Measurements from ENCODE around the gene SLC38A11.
"Not testable (repeated sequence)": the region's sequence is repeated elsewhere in the genome, so short reads cannot be mapped to it uniquely, and the experiment has no call there.

Gene SLC38A11

DNA sequence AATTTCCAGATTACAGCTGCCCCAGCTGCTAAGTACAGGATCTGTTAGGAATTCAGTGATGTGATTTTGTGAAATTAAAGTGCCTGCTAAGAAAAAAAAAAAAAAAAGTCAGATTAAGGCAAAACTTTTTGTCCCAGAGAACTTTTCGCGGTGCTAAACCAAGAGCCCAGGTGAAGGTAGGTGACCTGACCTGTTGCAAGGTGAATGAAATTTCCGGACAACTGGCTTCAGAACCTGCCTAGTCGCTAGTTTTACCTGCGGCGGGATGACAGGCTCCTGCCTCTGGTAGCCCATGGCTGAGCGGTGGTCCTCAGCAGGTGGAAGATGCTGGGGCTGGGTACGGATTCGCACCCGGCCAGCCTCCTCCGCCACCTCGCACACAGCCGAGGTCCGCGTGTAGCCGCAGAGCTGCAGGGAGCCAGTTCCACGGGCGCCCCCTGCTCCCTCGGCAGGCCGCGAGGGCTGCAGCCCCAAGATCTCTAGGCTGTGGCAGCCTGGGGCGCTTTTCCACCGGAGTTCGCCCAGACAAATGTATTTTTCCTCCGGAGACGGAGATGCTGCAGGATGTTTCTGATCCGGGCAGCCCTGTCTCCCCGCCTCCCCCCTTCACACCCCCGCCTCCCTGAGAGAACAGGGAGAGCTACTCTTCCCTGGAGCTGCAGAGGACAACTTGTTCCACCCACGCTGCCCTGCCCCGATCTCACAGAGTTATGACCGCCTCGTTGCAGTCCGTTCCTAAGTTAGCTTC, at the start of gene SLC38A11:
SLC38A11 (minus strand) TSS at position 572 of the 748 bp plus-strand sequence; CDS start at position 294, 278 bp downstream.
- DNase-seq (ENCODE audit: low spot score): no peak

DNA sequence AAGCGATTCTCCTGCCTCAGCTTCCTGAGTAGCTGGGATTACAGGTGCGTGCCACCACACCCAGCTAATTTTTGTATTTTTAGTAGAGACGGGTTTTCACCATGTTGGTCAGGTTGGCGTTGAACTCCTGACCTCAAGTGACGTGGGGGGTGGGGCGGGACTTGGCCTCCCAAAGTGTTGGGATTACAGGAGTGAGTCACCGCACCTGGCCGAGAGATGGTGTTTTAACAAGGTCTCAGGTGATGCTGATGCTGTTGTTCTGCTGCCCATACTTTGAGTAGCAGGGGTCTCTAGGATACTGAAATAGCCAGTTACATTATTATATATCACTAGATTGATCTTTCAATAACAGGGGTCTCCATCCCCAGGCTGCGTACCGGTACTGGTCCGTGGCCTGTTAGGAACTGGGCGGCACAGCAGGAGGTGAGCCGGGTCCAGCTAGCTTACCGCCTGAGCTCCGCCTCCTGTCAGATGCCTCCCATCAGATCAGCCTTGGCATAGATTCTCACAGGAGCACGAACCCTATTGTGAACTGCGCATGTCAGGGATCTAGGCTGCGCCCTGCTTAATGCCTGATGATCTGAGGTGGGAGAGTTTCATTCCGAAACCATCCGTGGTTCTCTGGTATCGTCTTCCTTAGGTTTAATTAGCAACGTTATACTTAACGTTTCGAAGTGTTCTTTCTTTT, 48.3 kb upstream of the SLC38A11 start:
- DNase-seq (ENCODE audit: low spot score): no peak

- DNase-seq (ENCODE audit: low spot score): no peak
These were observed 47.3 kb upstream of the SLC38A11 start for GRCh38 chr2:165002638-165003037.

DNA sequence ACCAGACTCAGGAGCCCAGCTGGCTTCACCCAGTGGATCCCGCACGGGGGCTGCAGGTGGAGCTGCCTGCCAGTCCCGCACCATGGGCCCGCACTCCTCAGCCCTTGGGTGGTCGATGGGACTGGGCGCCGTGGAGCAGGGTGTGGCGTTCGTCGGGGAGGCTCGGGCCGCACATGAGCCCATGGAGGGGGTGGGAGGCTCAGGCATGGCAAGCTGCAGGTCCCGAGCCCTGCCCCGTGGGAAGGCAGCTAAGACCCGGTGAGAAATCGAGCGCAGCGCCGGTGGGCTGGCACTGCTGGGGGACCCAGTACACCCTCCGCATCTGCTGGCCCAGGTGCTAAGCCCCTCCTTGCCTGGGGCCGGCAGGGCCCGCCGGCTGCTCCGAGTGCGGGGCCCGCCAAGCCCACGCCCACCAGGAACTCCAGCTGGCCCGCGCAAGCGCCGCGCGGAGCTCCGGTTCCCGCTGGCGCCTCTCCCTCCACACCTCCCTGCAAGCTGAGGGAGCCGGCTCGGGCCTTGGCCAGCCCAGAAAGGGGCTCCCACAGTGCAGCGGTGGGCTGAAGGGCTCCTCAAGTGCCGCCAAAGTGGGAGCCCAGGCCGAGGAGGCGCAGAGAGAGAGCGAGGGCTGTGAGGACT, 39.5 kb upstream of the SLC38A11 start:
- not testable (repeated sequence) for DNase-seq (ENCODE audit: low spot score)

DNA sequence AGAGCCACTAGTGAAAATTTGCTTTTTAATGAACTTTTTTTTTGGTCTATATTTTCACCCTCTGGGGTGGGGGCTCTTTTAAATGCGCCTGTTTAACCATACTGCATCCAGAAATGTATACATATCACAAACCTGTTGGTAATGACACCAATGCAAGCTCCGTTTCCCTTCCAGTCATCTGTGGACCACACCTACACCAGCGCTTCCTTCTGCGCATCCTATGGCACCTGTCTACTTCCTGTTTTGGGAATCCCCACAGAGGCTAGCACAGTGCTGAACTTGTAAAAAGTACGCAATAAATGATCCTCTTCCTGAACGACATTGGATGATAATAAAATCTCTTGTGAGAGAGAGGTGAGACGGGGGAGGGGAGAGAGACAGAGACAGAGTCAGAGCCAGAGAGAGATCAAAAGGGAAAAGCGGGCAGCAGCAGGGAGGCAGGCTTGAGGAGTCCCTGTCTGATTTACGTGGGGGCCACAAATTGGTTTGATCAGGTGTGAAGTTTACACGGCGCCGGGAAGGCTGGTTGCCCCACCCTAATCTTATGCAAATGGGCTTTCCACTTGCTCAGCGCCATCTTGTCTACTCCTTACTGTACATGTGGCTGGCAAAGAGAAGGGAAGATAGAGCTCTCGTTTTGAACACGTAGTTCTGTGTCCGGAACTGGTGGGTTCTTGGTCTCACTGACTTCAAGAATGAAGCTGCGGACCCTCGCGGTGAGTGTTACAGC, 38.1 kb upstream of the SLC38A11 start:
- DNase-seq (ENCODE audit: low spot score): no peak

GRCh38 chr2:164992818-164993217, 37.5 kb upstream of the SLC38A11 start:
- DNase-seq (ENCODE audit: low spot score): no peak

GRCh38 chr2:164992093-164992454, 36.7 kb upstream of the SLC38A11 start:
- not testable (repeated sequence) for DNase-seq (ENCODE audit: low spot score)

- DNase-seq (ENCODE audit: low spot score): not testable (repeated sequence)
These were observed 36.2 kb upstream of the SLC38A11 start for GRCh38 chr2:164991361-164992092.

- not testable (repeated sequence) for DNase-seq (ENCODE audit: low spot score)
These were observed 35.6 kb upstream of the SLC38A11 start for GRCh38 chr2:164990953-164991352.

DNA sequence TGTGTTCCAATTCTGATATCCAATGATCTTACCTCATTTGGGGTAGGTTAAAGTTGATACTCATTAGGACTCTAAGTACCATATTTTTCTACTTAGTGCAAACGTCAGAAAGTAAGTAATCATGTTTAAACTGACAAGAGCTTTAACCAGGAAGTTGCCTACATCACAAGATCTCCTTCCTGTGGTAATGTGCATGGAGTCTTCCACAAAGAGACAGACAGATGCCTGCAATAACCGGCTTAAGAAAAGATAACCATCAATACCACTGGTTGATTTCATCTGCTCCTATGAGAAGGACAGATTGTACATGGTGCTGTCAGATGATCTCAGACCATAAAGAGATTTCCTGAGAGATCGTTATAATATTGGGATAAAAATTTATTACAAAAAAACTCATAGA, 33.5 kb upstream of the SLC38A11 start:
- DNase-seq (ENCODE audit: low spot score): not testable (repeated sequence)

DNA sequence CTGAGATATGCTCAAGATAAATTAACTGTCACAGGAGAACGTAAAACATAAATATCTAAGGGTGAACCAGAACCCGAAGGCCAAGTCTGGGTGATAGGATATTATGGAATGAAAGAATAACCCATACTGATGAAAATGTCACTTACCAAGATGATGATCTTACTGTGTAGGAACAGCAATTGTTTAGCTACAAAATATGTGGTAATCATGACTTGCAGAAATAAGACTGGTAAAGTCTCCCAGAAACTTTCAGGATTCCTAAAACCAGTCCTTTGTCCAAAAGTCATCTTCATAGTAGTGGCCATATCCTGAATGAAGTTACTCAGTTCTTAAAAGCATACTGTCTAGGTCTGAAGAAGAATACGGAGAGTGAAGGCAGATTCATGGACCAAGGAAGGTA, 30.7 kb upstream of the SLC38A11 start:
- not testable (repeated sequence) for DNase-seq (ENCODE audit: low spot score)

DNA sequence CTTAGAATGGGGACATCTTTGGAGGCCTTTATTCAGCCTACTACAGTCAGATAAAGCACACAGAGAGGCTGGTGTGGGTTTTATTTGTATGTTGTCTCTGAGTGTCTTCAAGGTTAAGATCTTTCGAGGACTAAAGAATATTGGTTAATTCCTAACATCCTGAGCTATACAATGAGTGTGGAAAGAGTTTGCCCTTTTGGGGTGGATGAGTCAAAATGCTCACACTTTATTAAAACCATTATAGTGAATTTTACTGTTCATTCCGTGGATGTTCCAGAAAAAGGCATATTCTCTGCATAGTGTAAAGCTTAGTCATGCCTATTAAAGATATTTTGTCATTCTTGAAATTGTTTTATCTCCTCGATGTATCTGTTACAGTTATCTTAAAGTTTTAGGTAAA, 29.1 kb upstream of the SLC38A11 start:
- no peak for DNase-seq (ENCODE audit: low spot score)

- DNase-seq (ENCODE audit: low spot score): no peak
These were observed 26.1 kb upstream of the SLC38A11 start for GRCh38 chr2:164981217-164981990.

DNA sequence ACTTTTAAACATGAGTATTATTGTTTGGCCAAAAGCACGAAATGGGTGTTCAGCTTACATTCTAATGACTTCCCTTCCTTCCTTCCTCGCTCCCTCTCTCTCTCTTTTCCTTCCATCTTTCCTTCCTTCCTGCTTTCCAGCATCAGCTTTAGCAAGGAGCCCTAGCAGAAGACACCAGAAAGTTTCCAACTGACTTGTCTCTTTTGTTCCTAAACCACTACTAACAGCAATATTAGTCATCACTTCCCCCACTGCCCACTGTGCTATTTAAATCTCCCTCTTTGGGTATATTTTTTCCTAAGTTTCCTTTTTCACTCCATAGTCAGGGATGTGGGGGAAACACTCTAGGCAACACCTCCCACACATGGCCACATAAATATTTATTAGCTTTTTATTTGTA, 25.4 kb upstream of the SLC38A11 start:
- not testable (repeated sequence) for DNase-seq (ENCODE audit: low spot score)

- no peak for DNase-seq (ENCODE audit: low spot score)
These were observed 23.8 kb upstream of the SLC38A11 start for GRCh38 chr2:164979113-164979512.

DNA sequence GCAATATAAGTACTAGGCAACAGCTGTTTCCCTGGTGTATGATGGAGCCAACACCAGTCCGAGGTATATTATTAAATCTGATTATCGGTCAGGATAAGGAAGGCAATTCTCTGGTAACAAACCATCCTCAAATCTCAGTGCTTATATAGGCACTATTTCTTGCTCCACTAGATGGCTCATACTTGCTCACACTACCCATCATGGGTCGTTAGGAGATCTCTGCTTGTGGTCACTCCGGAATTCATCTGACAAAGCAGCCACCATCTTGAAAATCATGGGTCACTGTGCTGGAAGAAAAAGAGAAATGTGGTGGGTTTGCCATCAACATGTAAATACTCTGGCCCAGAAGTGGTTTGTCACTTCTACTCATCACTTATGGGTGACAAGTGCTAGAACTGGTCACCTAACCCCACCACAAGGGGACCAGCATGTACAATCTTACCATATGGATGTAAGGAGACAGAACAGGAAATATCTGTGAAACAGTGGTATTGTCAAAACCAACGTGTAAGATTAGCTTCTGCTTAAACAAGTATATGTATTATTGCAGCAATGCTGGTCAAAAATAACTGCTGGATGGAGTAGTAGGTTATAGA, 21.6 kb upstream of the SLC38A11 start:
- not testable (repeated sequence) for DNase-seq (ENCODE audit: low spot score)

DNA sequence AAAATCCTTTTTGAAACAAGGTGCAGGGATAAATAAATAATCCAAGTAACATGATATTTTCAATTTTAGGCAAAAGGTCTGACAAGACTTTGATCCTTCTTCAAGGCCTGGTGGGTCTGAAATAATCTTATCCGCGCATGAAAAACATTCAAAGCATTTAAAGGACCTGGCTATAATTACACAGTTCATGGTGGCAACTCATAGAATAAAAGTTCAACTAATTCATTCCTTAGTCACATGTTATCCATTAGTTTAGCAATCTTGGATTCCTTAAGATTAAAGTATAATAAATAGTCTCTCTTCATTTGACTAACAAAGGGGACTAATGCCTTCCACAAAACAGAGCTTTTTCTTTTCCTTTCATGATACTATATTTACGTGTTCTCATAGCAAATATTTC, 21.0 kb upstream of the SLC38A11 start:
- no peak for DNase-seq (ENCODE audit: low spot score)

DNA sequence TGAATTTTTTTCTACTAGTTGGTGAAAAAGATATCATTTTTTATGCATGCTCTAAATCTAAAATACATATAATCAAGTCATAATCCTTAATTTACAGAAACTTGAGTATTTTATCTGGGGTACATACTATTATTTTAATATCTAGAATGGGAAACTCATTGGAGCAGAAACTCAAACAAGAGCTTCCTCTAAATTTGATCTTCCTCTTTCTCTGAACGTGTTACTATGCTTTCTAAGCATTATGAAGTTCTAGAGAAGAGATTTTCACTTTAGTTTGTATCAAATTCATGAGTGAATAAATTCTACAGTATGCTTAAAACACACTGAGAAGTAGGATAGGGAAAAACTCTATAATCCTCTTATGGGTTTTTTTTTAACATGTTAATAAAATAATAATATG, 20.6 kb upstream of the SLC38A11 start:
- DNase-seq (ENCODE audit: low spot score): no peak

DNA sequence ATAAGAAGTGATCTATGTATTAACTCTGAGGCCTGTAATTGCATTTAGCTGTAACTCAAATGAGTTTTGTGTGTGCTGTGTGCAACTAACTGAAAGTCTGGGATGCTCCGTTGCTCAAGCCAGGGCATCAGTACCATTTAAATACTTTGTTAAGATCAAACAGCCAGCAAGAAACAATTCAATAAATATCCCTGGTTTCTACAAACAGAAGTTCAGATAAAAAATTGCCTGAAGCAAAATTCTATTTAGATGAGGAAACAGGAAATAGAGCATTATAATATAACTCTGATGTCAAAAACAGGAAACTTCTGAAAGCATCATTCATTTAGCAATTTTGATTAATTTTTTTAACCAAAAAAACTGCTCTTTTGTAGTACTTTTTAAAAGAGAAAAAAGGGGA, 18.9 kb upstream of the SLC38A11 start:
- DNase-seq (ENCODE audit: low spot score): no peak

DNA sequence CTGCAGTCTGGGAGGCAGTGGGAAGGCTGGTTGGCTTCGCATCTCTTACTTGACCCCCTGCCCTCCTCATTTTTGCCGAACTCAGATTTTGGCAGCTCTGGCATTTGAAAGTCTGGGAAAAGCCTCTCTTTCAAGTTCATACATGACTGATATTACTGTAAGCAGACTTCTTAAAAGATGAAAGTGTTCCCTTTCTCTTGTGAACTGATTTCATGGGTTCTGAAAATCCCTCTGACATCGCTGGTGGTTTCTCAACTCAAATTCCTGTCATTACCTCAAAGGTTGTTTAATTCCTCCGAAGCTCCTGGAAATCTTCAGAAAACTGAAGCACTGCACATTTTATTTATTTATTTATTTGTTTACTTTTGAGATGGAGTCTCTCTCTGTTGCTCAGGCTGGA, 16.9 kb upstream of the SLC38A11 start:
- DNase-seq (ENCODE audit: low spot score): no peak

All from germinal center (tissue), 1 donor.